ENCODE results near the gene RPS14. TPM values are rescaled to one million over a fixed set of nuclear protein-coding genes. Genes with fewer than 3 reads are reported as not detected.

The RPS14 gene
- total and polyA plus RNA-seq, 2 of the 8 experiments (the other 6 are each of a cell fraction or from before 2014, with no cell fraction given) = 2,548 to 6,423 TPM

GRCh38 chr5:150408231-150408943 lies 41.2 kb downstream of the RPS14 start (continued):
- TF ChIP-seq EZH2 (IDR thresholded peaks at IDR 0.05; ENCODE audit: low read depth, low read length, severe bottlenecking) = no peak
- no peak for TF ChIP-seq RBBP5 (IDR thresholded peaks at IDR 0.05; ENCODE audit: borderline replicate concordance, low read depth, low read length)
- no peak for TF ChIP-seq SAP30 (IDR thresholded peaks at IDR 0.05; ENCODE audit: insufficient read depth, insufficient replicate concordance, low read length)
- TF ChIP-seq TBP (IDR thresholded peaks at IDR 0.05; ENCODE audit: low read depth, low read length) = no peak
- TF ChIP-seq SUZ12 (IDR thresholded peaks at IDR 0.05; ENCODE audit: low read length) = no peak
- no peak for TF ChIP-seq USF2 (IDR thresholded peaks at IDR 0.05; ENCODE audit: low read length)
- TF ChIP-seq SP1 (IDR thresholded peaks at IDR 0.05; ENCODE audit: low read depth, low read length) = no peak
- TF ChIP-seq RAD21 (IDR thresholded peaks at IDR 0.05 in 1 of 2, conservative IDR thresholded peaks at IDR 0.05 in 1 of 2; ENCODE audit: low read depth in 2 of 2, low read length in 2 of 2) = no peak
